Measurements from ENCODE around the gene CACHD1.
"Not testable (repeated sequence)": the region's sequence is repeated elsewhere in the genome, so short reads cannot be mapped to it uniquely, and the experiment has no call there.

GRCh38 chr1:64512206-64512605 is 42.3 kb downstream of the CACHD1 start:
- TF ChIP-seq CTCF (conservative IDR thresholded peaks at IDR 0.05 in 1 of 2, IDR thresholded peaks at IDR 0.05 in 1 of 2; ENCODE audit: low read depth in 1 of 2, low read length in 2 of 2); EZH2 (IDR thresholded peaks at IDR 0.05; ENCODE audit: low read length, missing control alignments): not testable (repeated sequence)
